ENCODE results near the gene BCR. TPM values are rescaled to one million over a fixed set of nuclear protein-coding genes. Genes with fewer than 3 reads are reported as not detected.

Gene BCR
- total and polyA plus RNA-seq, 4 donors = 5.3 to 120 (median 71.8) TPM

DNA sequence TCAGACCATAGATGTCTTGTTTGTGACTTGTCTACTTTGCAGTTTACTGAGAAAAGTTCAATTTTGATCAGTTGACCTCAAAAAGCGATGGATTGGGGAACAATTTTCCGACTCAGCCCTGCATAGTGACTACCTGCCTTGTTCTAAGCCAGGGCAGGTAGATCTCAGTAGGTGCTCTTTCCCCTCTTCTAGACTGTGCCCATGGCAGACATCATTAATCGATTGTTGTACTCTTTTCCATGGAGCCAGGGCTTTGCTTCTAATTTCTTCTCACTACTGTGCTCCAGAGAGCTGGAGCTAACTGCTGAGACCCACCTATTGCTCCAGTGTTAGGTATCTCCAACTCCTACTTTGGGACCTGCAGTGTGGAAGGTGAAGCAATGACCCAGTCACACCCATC, 25.2 kb upstream of the BCR start:
- Histone ChIP-seq H3K4me3 (ENCODE audit: low read length in 2 of 2) (no peak overlapping the region), H3K9me3 (ENCODE audit: control insufficient read depth, low read length) (no peaks in the 10 kb centered on the region), H3K36me3 (ENCODE audit: control insufficient read depth in 1 of 2, insufficient read depth in 2 of 2, low read length in 1 of 2) (no peaks in the 10 kb centered on the region), H3K27me3 (ENCODE audit: control insufficient read depth in 1 of 2, insufficient read depth in 2 of 2, low read length in 1 of 2) (no peaks in the 10 kb centered on the region), H3K27ac (ENCODE audit: low read depth in 1 of 2, low read length in 2 of 2) (no peak overlapping the region), H3K4me1 (ENCODE audit: control insufficient read depth in 1 of 2, insufficient read depth in 2 of 2, low read length in 2 of 2) (no peaks in the 10 kb centered on the region)
- DNase-seq (no peak), ATAC-seq (ENCODE audit: low FRiP score) (no peak)
- WGBS, 2 donors = 96% methylated on average over 3 of the region's 3 CpGs
- intact Hi-C loops (cut with DNase I) = no loop called here

DNA sequence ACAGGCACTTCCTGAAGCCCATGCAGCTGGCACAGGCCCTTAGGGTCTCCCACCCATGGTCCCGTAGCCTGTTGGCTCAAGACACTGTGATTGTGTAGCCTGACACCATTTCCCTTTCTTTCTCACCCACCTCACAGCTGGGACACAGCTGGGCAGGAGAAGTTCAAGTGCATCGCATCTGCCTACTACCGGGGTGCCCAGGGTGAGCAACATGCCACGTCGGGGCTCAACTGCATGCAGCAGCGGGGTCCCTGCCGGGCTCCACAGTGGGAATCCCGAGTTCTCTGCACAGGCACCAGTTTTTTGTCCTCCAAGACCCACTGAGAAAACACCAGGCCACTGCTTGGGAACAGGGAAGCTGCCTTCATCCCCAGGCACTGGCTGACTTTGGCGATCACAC, 24.5 kb upstream of the BCR start:
- Histone ChIP-seq H3K27ac (ENCODE audit: low read depth in 1 of 2, low read length in 2 of 2) (no peak overlapping the region), H3K36me3 (ENCODE audit: control insufficient read depth in 1 of 2, insufficient read depth in 2 of 2, low read length in 1 of 2) (no peaks in the 10 kb centered on the region), H3K4me1 (ENCODE audit: control insufficient read depth in 1 of 2, insufficient read depth in 2 of 2, low read length in 2 of 2) (no peaks in the 10 kb centered on the region), H3K27me3 (ENCODE audit: control insufficient read depth in 1 of 2, insufficient read depth in 2 of 2, low read length in 1 of 2) (no peaks in the 10 kb centered on the region), H3K4me3 (ENCODE audit: low read length in 2 of 2) (no peak overlapping the region), H3K9me3 (ENCODE audit: control insufficient read depth, low read length) (no peaks in the 10 kb centered on the region)
- intact Hi-C loops (cut with DNase I) = no loop called here
- ATAC-seq (ENCODE audit: low FRiP score) (no peak), DNase-seq (no peak)
- 95 to 99% methylated on average over 9 of the region's 9 CpGs for WGBS, 2 donors

DNA sequence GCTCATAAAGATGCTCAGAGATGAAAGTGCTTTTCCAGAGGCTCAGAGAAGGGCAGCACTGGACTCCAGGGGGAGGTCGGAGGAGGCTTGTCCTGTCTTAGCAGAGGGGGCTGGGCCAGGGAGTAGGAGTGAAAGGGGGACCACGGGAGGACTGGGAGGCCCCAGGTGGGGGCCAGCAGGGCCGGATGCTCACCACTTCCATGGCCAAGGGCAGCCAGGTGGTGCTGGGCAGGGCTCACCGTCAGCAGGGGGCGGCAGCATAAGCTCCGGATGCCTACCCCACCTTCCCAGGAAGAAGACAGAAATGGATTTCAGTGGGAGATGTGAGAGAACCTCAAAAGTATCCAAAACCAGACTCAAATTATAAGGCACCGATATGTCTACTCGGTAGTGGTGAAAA, 24.0 kb upstream of the BCR start:
- no peak overlapping the region for H3K27ac ChIP-seq (ENCODE audit: low read depth in 1 of 2, low read length in 2 of 2)
- ATAC-seq (ENCODE audit: low FRiP score) (no peak), DNase-seq (no peak)
- intact Hi-C loops (cut with DNase I) = no loop called here
- no peaks in the 10 kb centered on the region for H3K9me3 ChIP-seq (ENCODE audit: control insufficient read depth, low read length)
- H3K27me3 ChIP-seq (ENCODE audit: control insufficient read depth in 1 of 2, insufficient read depth in 2 of 2, low read length in 1 of 2) = no peaks in the 10 kb centered on the region
- H3K4me1 ChIP-seq (ENCODE audit: control insufficient read depth in 1 of 2, insufficient read depth in 2 of 2, low read length in 2 of 2) = no peaks in the 10 kb centered on the region
- H3K4me3 ChIP-seq (ENCODE audit: low read length in 2 of 2) = no peak overlapping the region
- WGBS, 2 donors = 58 to 68% methylated on average over 8 of the region's 8 CpGs
- no peaks in the 10 kb centered on the region for H3K36me3 ChIP-seq (ENCODE audit: control insufficient read depth in 1 of 2, insufficient read depth in 2 of 2, low read length in 1 of 2)

DNA sequence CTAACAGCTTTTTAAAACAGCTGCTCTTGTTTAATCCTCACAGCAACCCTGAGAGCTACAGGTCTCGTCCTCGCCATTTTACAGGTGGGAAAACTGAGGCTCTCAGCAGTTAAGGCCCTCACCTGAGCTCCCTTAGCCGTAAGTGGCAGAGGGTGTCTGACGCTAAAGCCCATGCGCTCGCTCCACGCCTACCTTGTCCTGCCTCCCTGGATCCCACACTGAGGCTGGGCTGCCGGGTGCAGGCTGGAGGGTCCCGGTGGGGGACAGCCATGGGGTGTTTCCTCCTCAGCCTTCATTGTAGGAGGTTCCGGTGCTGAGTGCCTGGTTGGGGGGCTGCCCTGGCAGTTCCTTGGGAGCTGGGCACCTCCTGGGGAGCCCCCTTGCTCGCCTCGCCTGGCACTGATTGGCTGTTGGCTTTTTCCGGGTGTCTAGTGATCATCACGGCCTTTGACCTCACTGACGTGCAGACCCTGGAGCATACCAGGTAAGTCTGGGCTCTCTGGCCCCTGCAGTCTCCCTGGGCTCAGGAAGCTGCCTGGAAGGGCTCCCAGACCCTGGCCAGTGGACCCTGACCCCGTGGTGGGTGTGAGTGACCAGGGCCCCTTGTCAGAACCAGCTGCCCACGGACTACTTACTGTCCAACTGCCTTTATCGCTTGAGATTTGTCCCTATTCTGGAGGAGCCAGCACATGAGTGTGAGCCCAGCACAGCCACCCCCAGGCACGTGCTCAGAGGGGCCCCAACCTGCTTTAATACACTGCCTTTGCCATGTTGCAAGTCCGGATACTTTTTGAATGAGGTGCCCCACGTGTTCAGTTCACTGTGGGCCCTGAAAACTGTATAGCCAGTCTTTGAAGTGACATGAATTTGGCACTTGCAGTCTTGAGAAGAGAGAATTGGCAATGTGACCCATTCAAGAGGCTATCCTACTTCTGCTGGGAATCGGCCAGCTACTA, 22.5 kb upstream of the BCR start:
- no peak overlapping the region for H3K4me3 ChIP-seq (ENCODE audit: low read length in 2 of 2)
- intact Hi-C loops (cut with DNase I) = no loop called here
- 87 to 89% methylated on average over 22 of the region's 22 CpGs for WGBS, 2 donors
- H3K36me3 ChIP-seq (ENCODE audit: control insufficient read depth in 1 of 2, insufficient read depth in 2 of 2, low read length in 1 of 2) = no peaks in the 10 kb centered on the region
- no peak overlapping the region for H3K27ac ChIP-seq (ENCODE audit: low read depth in 1 of 2, low read length in 2 of 2)
- ATAC-seq (ENCODE audit: low FRiP score) = no peak
- H3K9me3 ChIP-seq (ENCODE audit: control insufficient read depth, low read length) = no peaks in the 10 kb centered on the region
- no peaks in the 10 kb centered on the region for H3K4me1 ChIP-seq (ENCODE audit: control insufficient read depth in 1 of 2, insufficient read depth in 2 of 2, low read length in 2 of 2)
- H3K27me3 ChIP-seq (ENCODE audit: control insufficient read depth in 1 of 2, insufficient read depth in 2 of 2, low read length in 1 of 2) = no peaks in the 10 kb centered on the region
- DNase-seq = no peak

DNA sequence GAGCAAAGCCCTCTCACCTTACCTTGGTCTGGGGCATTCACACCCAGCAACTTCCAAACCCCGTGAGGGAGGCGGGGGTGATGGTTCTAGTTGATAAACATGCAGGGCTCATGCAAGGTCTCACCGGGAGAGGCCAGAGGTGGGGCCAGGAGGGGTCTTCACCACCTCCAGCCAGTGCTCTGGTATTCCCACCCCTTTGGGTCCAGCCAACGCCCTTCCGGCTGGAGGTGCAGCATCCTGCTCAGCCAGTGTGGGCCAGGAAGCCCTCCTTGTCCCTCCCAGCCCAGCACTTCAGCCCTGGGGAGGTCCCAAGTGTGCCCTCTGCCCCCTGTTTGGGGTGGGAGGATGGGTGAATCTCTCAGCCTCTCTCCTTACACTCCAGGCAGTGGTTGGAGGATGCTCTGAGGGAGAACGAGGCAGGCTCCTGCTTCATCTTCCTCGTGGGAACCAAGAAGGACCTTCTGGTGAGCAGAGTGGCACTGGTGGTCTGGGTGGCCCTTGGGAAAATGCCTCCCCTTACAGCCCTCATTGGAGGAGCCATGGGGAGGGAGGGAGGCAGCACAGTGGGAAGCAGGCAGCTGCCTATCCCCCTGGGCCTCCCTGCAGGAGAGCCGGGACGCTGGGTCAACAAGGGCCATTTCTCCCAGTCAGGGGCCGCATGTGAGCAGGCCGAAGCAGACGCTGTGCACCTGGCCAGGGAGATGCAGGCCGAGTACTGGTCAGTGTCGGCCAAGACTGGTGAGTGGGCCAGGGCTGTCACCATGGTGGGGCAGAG, 21.6 kb upstream of the BCR start:
- Histone ChIP-seq H3K27me3 (ENCODE audit: control insufficient read depth in 1 of 2, insufficient read depth in 2 of 2, low read length in 1 of 2) (no peaks in the 10 kb centered on the region), H3K4me1 (ENCODE audit: control insufficient read depth in 1 of 2, insufficient read depth in 2 of 2, low read length in 2 of 2) (no peaks in the 10 kb centered on the region), H3K27ac (ENCODE audit: low read depth in 1 of 2, low read length in 2 of 2) (no peak overlapping the region), H3K9me3 (ENCODE audit: control insufficient read depth, low read length) (no peaks in the 10 kb centered on the region), H3K36me3 (ENCODE audit: control insufficient read depth in 1 of 2, insufficient read depth in 2 of 2, low read length in 1 of 2) (no peaks in the 10 kb centered on the region), H3K4me3 (ENCODE audit: low read length in 2 of 2) (no peak overlapping the region)
- DNase-seq (no peak), ATAC-seq (ENCODE audit: low FRiP score) (no peak)
- WGBS, 2 donors = 80 to 88% methylated on average over 14 of the region's 14 CpGs
- intact Hi-C loops (cut with DNase I) = no loop called here

DNA sequence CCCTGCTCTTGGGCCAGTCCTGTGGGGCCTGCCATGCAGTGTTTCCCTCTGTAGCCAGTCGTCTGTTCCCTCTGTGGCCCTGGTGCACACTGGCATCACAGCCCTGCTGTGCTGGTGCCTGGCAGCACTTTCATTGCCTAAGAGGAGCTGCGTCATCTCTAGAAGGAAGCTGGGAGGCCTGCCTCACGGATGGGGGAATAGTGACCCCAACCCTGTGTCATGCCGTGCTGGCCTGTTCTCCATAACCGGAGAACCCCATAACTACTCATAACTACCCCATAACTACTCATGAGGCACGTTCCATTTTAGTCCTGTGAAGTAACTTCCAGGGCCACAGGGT, 21.0 kb upstream of the BCR start:
- WGBS, 2 donors = 90 to 93% methylated on average over 6 of the region's 6 CpGs
- DNase-seq (no peak), ATAC-seq (ENCODE audit: low FRiP score) (peak; percentile 10)
- H3K4me1 ChIP-seq (ENCODE audit: control insufficient read depth in 1 of 2, insufficient read depth in 2 of 2, low read length in 2 of 2) = no peaks in the 10 kb centered on the region
- no peaks in the 10 kb centered on the region for H3K9me3 ChIP-seq (ENCODE audit: control insufficient read depth, low read length)
- intact Hi-C loops (cut with DNase I) = no loop called here
- H3K27me3 ChIP-seq (ENCODE audit: control insufficient read depth in 1 of 2, insufficient read depth in 2 of 2, low read length in 1 of 2) = no peaks in the 10 kb centered on the region
- no peak overlapping the region for H3K27ac ChIP-seq (ENCODE audit: low read depth in 1 of 2, low read length in 2 of 2)
- H3K4me3 ChIP-seq (ENCODE audit: low read length in 2 of 2) = no peak overlapping the region
- H3K36me3 ChIP-seq (ENCODE audit: control insufficient read depth in 1 of 2, insufficient read depth in 2 of 2, low read length in 1 of 2) = no peaks in the 10 kb centered on the region

DNA sequence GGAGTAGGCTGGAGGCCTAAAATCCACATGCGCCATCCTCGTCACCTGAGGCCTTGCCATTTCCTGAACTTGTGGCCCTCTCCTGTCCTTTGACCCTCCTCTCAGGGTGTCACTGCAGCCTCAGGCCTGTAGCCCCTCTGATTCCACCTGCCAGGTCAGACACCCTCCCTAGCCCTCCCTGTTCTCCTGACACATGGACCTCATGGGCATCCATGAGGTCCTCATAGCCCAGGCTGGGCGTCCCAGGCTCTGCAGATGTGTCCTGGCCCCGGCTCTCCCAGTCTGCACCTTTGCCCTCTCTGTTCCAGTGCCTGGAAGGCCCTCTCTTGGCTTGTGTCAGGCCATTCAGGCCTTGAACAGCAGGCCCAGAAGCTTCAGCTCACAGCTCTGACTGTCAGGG, 19.3 kb upstream of the BCR start:
- DNase-seq (no peak), ATAC-seq (ENCODE audit: low FRiP score) (no peak)
- Histone ChIP-seq H3K36me3 (ENCODE audit: control insufficient read depth in 1 of 2, insufficient read depth in 2 of 2, low read length in 1 of 2) (no peaks in the 10 kb centered on the region), H3K4me1 (ENCODE audit: control insufficient read depth in 1 of 2, insufficient read depth in 2 of 2, low read length in 2 of 2) (no peaks in the 10 kb centered on the region), H3K9me3 (ENCODE audit: control insufficient read depth, low read length) (no peaks in the 10 kb centered on the region), H3K27me3 (ENCODE audit: control insufficient read depth in 1 of 2, insufficient read depth in 2 of 2, low read length in 1 of 2) (no peaks in the 10 kb centered on the region), H3K27ac (ENCODE audit: low read depth in 1 of 2, low read length in 2 of 2) (no peak overlapping the region), H3K4me3 (ENCODE audit: low read length in 2 of 2) (no peak overlapping the region)
- WGBS, 2 donors = 95 to 96% methylated on average over 4 of the region's 4 CpGs
- intact Hi-C loops (cut with DNase I) = no loop called here

DNA sequence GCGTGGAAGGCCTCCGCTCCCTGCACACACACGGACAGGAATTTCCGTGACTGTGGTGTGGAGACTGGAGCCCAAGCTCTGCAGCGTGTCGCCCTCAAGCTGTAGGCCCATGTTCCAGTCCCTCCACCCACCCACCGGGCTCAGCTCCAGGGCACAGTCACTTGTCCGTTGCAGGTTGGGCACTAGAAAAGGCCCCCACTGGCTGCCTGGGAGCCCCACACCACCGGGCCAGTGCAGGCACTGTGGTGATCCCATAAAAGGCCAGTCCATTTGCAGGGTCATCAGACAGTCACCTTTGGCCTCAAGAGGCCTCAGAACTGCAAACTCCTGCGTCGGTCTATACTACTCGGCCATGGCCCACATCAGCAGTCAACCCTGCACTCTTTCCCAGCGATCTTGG, 18.7 kb upstream of the BCR start:
- WGBS, 2 donors = 83 to 84% methylated on average over 13 of the region's 13 CpGs
- Histone ChIP-seq H3K36me3 (ENCODE audit: control insufficient read depth in 1 of 2, insufficient read depth in 2 of 2, low read length in 1 of 2) (no peaks in the 10 kb centered on the region), H3K27ac (ENCODE audit: low read depth in 1 of 2, low read length in 2 of 2) (no peak overlapping the region), H3K9me3 (ENCODE audit: control insufficient read depth, low read length) (no peaks in the 10 kb centered on the region), H3K4me3 (ENCODE audit: low read length in 2 of 2) (no peak overlapping the region), H3K27me3 (ENCODE audit: control insufficient read depth in 1 of 2, insufficient read depth in 2 of 2, low read length in 1 of 2) (no peaks in the 10 kb centered on the region), H3K4me1 (ENCODE audit: control insufficient read depth in 1 of 2, insufficient read depth in 2 of 2, low read length in 2 of 2) (no peaks in the 10 kb centered on the region)
- ATAC-seq (ENCODE audit: low FRiP score) (no peak), DNase-seq (no peak)
- intact Hi-C loops (cut with DNase I) = no loop called here

DNA sequence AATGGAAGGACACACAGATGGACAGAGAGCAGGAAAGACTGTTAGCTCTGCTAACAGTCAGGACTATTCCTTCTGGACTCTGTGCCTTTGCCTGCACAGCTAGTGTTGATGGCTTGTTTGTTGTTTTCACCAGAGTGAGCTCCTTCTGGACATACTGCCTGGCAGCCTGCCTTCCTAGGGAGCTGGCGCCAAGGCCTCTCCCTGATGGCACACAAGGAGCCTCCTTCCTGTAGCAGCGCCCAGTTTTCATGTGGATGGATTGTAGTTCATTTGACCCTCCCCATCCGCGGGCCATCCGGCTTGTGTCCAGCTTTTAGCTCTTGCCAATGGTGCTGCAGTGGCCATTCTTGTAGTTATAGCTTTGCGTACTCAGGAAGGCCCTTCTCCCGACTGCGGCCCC, 16.6 kb upstream of the BCR start:
- no peaks in the 10 kb centered on the region for H3K9me3 ChIP-seq (ENCODE audit: control insufficient read depth, low read length)
- no peaks in the 10 kb centered on the region for H3K4me1 ChIP-seq (ENCODE audit: control insufficient read depth in 1 of 2, insufficient read depth in 2 of 2, low read length in 2 of 2)
- no peak overlapping the region for H3K27ac ChIP-seq (ENCODE audit: low read depth in 1 of 2, low read length in 2 of 2)
- no peak overlapping the region for H3K4me3 ChIP-seq (ENCODE audit: low read length in 2 of 2)
- DNase-seq (no peak), ATAC-seq (ENCODE audit: low FRiP score) (peak; percentile 49)
- H3K27me3 ChIP-seq (ENCODE audit: control insufficient read depth in 1 of 2, insufficient read depth in 2 of 2, low read length in 1 of 2) = no peaks in the 10 kb centered on the region
- 92% methylated on average over 8 of the region's 8 CpGs for WGBS, 2 donors
- intact Hi-C loops (cut with DNase I) = no loop called here
- H3K36me3 ChIP-seq (ENCODE audit: control insufficient read depth in 1 of 2, insufficient read depth in 2 of 2, low read length in 1 of 2) = no peaks in the 10 kb centered on the region

All from aorta (tissue), 5 donors.